Hepatocyte (in vitro differentiated cells): ENCODE data around the gene CNTNAP3. TPM values are rescaled to one million over a fixed set of nuclear protein-coding genes. Genes with fewer than 3 reads are reported as not detected.

Experiments
- polyA plus RNA-seq: library from polyadenylated mRNA; unstranded; fragments of >200 nt; fragmentation: Nextera tagmentation; extraction: Ambion mirVana; gene quantifications from 2 replicates; pipeline ENCODE4 v1.2.1, GENCODE V29; 2016
- small RNA-seq: library from RNA; depleted of rRNA; stranded (forward); fragments of <200 nt; gene quantifications from one replicate; pipeline ENCODE3, GENCODE V24; 2014
- total RNA-seq: library from RNA; depleted of rRNA; stranded (reverse); fragments of >200 nt; gene quantifications from 2 replicates; pipeline ENCODE4 v1.2.3, GENCODE V29; 2014

CNTNAP3 gene
- total and polyA plus RNA-seq, 2 experiments from 2014 or later = 0.80 to 1.00 TPM

Small RNA genes lying within 50 kb of the gene (small RNA-seq; reads per million reads assigned to genes)
- not detected for gene RN7SL640P

Other genes starting within 250 kb of the CNTNAP3 start
- gene SPATA31A1, start 67.5 kb upstream of the CNTNAP3 start, total RNA-seq = not detected in 2 replicates
- not detected in 2 replicates for gene SPATA31A1, start 67.5 kb upstream of the CNTNAP3 start, polyA plus RNA-seq